HG03097 (cell line): ENCODE results near the gene DHRS7.

Source experiments
- ATAC-seq: cut with Tn5 transposase; IDR thresholded peaks from one replicate; pipeline ENCODE4 v1.9.1; 2021; ENCODE audit not compliant: unreplicated experiment, low FRiP score

Gene DHRS7, protein sequence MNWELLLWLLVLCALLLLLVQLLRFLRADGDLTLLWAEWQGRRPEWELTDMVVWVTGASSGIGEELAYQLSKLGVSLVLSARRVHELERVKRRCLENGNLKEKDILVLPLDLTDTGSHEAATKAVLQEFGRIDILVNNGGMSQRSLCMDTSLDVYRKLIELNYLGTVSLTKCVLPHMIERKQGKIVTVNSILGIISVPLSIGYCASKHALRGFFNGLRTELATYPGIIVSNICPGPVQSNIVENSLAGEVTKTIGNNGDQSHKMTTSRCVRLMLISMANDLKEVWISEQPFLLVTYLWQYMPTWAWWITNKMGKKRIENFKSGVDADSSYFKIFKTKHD

DNA sequence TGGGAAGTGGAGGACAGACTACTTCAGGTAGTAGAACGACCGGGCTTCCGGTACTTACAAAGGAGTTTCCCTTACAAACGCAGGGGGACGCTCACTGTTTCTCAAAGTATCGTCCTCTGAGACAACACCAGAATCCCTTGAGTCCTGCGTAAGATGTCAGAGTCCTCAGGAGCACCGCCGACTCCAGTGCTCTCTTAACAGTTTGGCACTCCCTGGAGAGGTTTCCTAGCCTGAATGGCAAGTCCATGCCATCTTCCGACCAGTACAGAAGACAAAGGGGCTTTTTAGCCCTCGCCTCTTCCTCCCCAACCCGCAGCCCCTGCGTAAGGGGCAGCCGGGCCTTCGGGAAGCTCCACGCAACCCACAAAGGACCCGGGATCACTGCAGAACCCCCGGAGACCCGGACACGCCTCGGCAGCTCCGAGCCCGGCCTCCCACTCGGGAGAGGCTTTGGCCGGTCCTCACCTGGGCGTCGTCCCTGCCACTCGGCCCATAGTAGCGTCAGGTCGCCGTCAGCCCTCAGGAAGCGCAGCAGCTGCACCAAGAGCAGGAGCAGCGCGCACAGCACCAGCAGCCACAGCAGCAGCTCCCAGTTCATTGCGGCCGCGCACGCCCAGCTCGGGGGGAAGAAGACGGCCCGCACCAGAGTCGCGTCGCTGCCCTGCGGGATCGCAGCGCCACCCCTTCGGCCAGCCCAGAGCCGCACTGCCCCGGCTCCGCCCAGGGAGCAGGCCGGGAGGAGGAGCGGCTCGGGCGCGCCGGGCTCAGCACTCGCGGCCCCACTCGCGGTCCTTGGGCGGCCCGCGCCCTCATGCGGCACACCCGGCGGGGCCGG is at the start of gene DHRS7:
DHRS7 (minus strand) TSS at position 687 of the 835 bp plus-strand sequence; CDS start at position 598, 89 bp downstream.
- peak; percentile 88 for ATAC-seq

DNA sequence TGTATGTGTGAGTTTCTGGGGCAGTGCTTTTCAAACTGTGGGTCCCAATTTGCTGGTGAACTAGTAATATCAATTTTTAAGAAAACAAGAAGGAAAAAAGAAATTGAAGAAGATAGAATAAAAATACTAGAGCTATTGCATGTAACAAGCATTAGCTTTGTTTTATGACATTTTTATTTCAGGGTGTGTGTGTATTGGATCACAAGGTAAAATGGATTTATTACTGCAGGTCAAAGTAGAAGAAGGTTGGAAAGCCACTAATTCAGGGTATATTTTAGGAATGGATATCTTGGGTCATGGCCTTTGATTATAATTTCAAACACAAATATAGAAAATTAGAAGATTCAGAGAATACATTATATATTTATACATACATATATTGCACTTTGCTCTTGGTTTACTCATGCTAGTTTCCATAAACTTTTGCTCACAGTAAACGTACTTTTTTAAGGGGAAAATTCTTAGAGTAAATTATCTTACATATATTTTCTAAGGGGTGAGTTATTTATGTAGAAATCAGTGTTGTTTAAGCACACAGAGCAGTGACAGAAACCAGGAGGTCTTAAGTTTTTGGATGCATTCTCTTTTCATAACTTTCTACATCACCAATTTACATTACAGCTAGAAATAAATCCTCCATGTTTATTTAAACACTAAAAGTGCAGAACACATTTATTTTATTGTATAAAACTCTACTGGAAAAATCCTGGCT is 49.4 kb upstream of the DHRS7 start:
- no peak for ATAC-seq

DNA sequence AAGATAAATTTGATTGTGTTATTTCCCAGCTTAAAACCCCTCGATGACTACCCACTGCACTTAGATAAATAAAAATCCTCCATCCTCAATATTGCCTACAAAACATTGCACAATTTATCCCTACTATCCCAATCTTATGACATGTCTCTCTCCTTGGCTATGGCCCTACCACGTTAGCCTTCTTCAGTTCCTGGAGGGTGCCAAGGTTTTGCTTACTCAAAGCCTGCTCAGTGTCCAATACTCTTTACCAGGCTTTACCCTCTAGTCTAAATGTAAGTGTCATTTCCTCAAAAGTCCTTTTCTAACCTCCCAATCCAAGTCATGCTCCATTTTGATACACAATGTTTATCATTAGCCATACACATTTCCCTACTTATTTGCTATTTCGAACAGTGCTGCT is 48.8 kb upstream of the DHRS7 start:
- ATAC-seq: no peak

DNA sequence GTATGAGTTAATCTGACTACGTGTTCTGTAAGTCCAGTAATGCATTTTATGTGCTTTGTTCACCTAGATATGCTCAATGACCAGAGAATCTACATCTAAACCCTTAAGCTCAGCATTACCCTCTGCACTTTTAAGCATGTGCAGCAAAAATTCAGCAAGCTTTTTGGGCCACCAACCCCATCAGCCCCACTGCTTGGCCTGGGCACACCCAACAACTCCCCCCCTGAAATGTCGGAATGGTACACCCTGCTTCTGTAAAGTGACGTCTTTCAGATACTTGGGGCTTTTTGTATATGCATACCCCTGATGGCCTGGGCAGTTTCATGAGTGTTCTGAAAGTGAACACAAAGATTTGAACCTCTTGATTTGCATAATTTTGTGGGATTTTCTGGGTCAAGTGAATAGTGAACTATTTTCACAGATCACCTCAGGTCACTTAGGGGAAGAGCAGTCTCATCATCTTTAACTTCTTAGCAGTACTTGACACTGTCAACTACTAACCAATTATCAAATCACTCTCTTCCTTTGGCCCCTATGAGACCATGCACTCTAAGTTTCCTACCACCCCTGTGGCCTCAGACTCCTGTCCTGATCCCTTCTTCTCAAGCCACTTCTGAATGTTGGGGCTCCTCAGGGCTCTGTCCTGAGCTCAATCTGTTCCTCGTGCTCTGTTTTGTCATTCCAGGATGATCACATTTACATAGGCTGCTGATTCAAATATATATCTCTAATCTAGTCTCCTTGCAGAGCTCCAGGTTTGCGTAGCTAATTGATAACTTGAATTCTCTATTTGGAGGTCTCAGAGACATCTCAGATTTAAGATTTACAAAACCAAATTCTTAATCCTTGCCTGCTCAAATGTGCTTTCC is 47.5 kb upstream of the DHRS7 start:
- peak; percentile 84 for ATAC-seq

DNA sequence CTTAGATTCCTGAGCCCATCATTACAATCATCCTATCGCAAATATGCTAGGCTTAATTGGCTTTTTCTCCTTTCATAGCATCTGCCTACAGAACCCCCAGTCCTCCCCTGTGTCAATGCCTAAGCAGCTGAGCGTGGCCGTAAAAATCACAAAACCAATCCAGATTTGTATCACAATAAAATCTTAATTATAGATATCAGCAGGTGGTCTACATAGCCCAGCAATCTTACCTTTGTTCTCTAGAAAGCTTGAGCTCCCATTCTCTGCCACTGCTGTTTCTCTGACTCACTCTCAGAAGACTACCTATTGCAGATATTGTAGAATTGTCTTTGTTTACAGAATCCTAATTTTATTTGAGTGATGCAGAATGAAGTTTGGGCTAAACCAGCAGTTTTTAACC is 46.0 kb upstream of the DHRS7 start:
- no peak for ATAC-seq

DNA sequence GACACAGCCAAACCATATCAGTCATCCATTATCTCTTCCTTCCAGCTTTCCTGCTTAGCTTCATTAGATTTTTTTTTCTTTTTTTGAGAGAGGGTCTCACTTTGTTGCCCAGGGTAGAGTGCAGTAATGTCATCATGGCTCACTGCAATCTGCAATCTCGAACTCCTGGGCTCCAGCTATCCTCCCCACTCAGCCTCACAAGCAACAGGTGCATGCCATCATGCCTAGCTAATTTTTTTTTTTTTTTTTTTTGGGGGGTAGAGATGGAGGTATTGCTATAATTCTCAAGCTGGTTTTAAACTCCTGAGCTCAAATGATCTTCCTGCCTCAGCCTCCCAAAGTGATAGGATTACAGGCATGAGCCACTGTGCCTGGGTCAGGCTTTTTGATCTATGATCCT is 45.5 kb upstream of the DHRS7 start:
- no peak for ATAC-seq

DNA sequence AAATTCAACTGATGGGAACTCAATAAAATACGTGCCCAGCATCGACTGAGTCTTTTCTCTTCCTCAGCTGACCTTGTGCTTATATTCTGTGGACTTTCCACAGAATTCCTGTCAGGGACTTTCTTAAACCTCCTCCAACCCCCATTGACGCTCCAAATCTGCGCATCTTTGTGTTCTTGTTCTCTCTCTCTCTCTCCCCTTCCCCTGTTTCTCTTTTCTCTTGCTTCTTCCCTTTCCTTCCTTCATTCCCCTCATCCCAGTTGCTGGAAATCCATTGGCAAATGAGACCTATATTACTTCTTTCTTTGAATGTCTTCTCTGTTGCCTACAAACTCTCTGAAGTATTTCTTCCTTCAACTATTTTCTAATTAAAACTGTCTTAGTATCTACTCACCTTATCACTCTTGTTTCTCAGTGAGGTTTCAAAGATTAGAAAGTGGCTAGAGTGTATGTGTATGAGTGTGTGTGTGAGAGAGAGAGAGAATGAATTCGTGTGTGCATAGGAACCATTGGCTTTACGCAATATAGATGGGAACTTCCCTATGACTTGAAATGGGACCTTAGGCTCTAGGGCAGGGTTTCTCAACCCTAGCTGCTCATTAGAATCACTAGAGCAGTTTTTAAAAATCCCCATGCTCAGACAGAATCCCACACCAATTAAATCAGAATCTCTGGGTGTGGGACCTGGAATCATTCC is 41.8 kb upstream of the DHRS7 start:
- ATAC-seq: no peak

DNA sequence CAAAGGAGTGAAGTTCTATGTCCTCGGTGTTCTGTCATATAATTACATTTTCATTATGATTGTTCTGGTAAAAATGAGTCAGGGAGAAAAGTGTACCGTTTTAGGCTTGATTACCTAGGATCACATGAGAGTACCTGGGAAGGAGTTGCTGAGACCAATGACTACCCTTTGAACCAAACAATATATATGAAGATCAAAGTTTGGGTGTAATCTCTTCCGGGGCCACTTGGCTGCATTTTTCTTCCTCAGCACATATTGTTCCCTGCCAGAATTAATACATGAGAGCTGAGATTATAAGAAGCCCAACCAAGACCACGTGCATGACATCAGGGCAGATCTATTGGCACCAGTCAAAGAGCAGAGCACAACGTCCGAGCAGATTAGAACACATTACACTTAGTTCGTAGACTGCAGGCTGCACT is 41.1 kb upstream of the DHRS7 start:
- ATAC-seq: no peak

DNA sequence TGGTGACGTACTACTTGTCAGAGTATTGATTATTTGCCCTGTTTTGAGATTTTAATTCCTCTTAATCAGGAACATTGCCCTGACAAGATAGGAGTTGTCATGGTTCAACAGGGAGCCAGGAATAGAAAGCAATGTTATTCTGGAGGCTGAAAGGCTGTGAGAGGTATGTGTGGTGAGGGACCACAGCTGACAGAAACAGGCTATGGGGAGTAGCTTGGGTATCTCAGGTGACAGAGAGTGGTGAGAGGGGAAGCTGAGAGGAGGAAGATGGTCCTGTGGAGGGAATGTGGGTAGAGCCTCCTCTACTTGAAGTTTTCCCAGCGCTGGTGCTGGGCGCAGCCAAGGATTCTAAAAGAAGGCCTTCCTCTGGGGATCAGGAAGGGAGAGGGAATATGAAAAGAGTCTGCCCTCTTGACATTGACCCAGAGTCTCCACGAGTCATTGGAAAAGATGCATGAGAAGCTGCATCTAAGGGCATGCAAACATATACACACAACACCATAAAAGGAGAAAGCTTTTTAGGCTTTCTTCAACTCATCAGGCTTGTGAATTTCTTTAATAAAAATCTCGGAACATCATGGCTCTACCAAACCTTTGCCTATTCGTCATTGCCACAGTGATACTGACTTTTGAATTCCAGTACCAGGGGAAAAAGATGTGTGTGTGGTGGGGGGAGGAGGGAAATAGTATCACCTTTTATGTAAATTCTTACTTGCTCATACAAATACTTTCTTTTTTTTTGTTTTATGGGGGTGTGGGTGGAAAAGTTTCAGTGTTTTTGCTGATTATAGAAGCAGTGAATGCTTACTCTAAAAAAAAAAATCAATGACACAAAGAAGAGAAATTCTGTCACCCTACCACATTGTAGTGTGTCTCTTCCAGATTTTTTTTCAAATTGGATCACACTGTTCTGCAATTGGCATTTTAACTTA is 39.9 kb upstream of the DHRS7 start:
- ATAC-seq: peak; percentile 41

DNA sequence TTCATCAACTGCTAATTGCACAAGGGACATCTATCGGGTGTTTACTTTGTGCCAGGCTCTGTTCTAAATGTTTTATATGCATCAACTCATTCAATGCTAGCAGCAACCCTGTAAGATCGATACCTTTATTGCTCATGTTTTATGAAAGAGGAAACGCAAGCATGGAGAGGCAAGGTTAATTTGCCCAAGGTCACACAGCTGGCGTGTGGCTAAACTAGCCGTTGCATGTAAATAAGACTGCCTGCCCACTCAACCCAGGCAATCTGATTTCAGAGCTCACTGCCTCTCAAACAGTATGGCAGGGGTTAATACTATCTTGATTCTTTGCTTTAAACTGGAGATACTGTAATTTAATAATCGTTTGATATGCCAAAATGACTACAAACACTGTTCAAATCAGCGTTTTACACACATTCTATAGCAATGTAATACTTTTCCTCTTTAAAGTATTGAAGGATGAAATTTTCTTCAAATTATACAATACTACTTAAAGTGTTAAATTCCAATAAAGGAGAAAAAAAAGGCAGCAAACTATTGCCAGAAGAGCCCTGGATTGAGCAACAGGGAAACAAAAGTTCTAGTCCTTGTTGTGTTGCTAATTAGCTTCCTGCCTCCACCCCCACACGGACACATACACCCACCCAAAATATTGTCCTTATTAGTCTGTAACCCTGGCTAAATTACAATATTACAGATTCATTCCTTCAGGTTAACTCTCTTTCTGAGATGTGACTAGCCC is 39.1 kb upstream of the DHRS7 start:
- ATAC-seq: peak; percentile 74

DNA sequence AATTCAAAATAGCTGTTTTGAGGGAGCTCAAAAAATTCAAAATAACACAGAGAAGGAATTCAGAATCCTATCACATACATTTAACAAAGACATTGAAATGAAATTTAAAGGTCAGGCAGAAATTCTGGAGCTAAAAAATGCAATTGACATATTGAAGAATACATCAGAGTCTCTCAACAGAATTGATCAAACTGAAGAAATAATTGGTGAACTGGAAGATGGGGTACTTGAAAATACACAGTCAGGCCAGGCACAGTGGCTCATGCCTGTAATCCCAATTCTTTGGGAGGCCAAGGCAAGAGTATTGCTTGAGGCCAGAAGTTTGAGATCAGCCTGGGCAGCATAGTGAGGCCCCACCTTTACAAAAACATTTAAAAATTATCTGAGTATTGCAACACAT is 34.1 kb upstream of the DHRS7 start:
- ATAC-seq: no peak

DNA sequence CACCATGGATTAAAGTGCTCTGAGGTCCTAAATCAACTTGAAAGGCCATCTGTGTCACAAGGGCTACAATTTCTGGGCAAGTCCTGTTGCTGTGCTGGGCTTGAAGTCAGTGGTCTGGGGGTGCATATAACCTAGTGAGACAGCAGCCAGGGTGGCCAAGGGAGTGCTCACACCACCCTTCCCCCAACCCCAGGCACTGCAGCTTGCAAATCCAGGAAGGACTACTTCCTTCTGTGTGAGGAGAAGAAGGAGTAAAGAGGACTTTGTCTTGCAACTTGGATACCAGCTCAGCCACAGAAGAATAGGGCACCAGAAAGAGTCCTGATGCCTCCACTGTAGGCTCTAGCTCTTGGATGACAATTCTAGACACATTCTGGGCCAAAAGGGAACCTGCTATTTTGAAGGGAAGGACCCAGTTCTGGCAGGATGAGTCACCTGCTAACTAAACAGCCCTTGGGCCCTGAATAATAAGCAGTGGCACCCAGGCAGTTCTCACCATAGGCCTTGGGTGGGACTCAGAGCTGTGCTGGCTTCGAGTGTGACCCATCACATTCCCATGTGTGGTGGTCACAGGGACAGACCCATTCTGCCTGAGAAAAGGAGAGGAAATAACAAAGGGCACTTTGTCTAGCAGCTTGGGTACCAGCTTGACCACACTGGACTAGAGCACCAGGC is 32.6 kb upstream of the DHRS7 start:
- no peak for ATAC-seq

DNA sequence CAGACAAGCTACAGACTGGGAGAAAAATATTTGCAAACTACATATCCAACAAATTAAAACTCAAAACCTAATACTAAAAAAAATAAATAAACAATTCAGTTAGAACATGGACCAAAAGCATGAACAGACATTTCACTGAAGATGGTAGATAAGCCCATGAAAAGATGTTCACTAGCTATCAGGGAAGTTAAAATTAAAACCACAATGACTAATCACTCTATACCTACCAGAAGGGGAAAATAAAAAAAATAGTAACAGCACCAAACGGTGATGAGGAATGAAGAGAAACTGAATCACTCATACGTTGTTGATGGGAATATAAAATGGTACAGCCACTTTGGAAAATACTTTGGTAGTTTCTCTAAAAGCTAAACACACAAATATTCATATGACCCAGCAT is 31.1 kb upstream of the DHRS7 start:
- no peak for ATAC-seq

DNA sequence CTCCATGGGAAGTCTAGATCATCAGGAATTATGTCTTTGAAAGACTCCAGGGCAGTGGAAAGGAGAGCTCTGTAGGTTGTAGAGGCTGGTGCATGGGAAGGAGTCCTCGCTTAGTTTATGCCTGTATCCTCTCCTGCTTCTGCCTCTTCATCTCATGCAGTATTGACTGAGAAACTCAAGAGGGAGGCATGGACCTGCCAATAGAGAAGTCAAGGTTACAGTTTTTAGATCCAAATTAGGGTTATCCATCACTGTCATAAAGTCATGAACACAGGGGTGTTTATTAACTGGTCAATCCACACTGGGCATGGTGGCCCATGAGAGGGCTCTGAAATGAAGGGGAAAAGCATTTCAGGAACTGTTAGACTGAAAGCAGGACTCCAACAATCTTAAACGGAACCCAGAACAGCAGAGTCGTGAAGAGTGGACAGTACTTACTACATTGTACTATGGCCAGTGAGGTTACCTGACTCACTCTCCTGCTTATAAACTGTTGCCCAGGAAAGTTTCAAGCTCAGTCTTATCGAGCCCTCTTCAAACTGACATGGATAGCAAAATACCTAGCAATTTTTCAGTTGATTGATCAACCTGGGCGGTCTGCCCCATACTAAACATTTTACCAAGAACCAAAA is 30.1 kb upstream of the DHRS7 start:
- no peak for ATAC-seq

DNA sequence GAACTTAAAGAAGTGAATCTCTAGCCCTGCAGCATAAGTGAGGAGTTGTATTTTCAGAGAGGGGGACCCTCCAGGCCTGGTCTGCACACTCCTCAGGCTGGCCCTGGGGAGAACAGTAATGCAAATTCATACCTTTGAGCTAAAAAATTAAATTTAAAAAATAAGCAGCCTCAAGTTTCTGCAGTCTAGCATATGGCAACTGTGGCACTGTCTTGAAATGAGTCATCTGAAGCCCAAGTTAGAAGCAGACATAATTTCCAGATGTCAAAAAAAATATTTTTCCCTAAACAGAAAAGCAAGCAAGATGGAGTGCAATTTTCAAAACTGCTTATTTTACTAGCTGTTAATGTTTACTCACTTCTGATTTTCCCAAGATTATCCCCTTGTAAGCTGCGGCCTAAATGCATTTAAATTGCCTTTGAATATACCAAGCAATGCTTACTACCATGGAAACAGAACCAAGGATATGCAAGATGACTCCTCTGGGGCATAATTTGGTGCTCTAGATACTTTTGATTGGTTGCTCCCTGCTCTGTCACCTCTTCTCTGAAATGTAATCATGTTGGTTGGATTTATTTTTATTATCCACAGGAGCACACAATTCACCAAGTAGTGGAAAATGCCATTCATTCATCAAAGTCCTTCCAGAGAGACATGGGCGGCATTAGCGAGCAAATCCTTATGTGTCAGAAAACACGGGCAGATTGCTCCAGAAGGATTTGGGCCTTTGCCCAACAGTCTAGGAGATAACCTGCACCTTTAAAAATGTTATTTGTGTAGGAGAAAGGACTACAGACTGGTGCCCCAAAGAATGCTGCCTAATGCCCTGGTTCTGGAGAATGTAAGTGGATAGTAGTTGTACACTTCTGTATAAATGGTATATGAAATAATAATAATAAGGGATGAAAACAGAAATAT is 25.0 kb upstream of the DHRS7 start:
- no peak for ATAC-seq

DNA sequence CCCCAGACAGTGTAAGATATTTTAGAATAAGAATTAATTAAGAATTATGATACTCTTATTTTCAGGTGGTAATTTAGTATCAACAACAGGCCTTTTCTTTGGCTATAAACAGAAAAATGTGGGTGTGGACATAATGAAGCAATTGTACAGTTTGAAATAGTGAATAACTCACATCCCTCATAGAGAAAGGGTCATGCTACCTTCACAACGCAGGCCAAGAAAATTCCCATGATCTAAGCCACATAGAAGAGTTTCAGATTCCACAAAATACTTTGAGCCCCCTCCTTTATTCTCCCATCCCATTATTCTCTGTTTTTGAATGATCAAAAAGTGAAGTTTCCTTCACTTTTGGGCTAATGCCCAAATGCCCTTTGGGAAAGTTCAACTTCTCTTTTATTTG is 23.5 kb upstream of the DHRS7 start:
- no peak for ATAC-seq
